HG02678 (cell line): ENCODE results near the gene SEPTIN8.

Experiments
- ATAC-seq: cut with Tn5 transposase; IDR thresholded peaks from one replicate; pipeline ENCODE4 v1.9.1; 2021; ENCODE audit warnings: mild to moderate bottlenecking, moderate library complexity; ENCODE audit not compliant: unreplicated experiment

The SEPTIN8 gene

DNA sequence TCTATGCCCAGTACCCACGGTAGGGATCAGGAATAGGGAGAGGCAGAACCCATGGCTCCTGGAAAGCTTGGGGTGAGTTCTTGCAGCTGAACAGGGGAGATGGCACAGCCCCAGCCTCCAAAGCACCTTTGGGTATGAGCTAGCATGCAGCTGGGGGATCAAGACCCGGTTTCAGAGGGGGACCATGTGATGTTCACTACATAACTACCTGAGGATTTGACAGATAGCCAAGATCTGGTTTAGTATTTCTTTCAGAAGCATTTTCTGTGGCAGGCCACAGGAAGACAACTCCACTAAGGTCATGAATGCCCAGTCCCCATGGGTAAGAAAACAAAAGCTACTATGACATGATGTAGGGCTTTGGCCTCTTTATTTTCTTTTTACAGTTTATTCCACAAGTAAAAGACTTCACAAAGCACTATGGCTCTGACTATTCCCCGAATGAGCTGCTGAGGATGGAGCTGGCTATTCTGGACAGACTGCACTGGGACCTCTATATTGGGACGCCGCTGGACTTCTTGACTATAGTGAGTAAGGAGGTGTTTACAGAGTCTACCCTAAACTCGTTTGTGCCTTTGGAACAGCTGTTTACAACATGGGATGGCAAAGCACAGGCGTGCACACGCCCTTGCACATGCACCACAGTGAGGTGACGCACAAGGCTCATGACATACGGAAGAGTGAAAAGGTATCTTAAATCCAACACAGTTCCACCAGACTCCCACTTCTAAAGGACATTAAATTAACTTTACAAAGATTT lies 26.4 kb downstream of the SEPTIN8 start:
- peak; percentile 40 for ATAC-seq

DNA sequence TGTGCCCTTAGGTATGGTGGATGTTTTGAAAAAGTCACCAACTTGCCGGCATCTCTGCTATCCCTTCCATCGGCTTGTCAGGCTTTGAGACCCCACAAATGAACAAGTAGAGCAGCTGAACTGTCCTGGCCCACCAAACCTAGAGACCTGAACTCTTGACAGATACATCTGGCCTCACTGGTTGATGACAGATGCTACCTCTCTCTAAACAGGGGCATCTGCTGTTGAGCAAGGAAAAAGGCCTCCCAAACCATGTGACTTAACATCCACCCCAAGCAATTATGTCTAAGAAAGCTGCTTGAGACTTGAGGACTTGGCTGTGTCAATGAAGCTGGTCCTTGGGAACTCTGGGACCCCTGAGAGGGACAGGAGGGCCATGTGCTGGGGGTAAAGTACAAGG lies 27.5 kb downstream of the SEPTIN8 start:
- ATAC-seq = no peak

DNA sequence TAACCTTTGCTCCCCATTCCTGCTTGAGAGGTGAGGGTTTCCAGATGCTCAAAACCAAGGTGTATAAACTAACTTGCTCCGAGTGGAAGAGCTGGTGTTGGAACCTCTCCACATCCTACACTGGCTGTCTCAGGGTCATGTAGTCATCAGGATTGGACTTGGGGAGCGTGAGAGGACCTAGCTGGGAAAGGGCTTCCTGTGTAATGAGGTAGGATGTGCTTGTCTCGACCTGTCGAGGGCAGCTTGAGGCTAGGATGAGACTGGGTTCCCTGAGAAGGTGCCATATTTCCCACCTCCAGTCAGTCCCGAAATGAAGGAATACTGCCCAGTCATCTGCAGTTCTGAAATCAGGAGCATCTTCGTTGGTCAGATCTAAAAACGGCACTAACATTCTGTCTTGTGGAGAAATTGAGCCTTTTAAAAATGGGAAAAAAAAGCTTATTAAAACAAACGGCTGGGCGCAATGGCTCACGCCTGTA lies 28.5 kb downstream of the SEPTIN8 start:
- no peak for ATAC-seq

DNA sequence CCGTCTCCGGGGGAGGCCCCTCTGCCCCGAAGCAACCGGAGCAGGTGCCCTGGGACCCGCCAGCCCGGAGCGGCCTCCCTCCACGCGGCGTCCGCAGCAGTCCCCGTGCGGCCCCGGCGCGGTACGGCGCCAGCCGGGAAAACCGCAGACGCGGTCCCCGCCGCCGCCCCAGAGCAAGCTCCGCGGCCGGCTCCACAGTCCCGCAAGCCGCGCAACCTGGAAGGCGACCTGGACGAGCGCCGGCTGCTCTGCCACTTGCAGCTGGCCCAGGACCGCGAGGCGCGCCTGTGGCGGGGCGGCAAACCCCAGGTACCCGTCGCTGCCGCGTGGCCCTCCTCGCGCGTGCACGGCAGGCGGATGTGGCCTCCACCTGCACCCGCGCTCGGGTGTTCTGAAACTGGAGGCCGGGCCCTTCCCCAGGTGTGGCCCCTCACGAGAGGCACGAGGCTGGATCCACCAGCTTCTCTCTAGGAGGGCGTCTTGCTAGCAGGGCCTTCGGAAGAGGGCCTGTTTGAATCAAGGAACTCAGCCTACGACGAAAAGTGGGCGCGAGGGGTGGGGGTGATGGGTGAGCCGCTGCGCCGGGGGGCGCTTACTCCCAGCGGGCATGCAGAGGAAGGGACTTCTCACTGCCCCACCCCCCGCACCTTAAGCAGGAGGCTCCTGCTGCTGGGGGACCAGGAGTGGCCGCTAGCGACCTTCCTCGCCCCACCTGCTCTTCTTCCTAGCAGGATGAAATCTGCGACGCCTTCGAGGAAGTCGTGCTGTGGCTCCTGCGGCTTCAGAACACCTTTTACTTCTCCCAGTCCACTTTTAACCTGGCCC lies 29.2 kb downstream of the SEPTIN8 start:
- no peak for ATAC-seq

DNA sequence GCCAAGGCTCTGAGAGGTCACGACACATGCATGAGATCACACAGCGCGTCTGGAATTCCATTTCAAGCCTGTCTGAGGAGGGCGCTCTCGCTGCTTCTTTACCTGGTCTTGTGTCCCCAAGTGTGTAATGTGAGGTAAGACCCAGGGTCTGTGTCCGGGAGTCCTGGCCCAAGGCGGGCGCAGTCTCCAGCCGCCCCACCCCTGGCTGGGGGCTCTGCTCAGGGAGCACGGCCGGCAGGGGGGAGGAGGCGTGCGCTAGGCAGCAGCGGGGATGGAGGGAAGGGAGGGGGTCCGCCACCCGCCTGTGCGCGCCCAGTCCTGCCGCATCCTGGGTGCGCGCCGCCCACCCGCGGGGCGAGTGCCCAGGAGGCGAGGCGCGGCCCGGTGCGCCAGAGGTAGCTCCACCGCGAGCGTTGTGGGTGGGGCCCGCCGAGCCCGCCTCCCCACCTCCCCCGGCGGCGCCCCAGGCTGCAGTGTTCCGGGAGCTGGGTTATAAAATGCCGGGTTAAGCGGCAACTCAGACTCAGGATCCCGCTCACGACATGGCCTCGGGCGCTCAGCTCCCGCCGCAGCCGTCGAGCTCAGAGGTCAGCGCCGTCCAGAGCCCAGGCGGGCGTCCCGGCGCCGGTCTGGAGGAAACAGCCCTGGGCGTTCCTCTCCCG lies 30.0 kb downstream of the SEPTIN8 start, which contains the start of gene CCNI2:
TSS of gene CCNI2 (plus strand) at position 473 of the 662 bp plus-strand sequence. CDS start at position 543, 70 bp downstream.
- no peak for ATAC-seq

DNA sequence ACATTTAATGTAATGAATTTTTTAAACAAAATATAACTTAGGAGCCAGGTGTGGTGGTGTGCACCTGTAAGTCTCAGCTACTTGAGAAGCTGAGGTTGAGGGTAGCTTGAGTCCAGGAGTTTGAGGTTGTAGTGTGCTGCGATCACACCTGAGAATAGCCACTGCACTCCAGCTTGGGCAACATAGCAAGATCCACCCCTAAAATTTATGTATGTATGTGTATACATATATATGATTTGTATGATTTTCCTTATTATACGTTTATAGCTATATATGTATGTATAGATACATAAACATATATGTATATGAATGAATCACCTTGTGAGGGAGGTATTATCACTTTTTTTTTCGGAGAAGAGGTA lies 30.5 kb downstream of the SEPTIN8 start:
- no peak for ATAC-seq

DNA sequence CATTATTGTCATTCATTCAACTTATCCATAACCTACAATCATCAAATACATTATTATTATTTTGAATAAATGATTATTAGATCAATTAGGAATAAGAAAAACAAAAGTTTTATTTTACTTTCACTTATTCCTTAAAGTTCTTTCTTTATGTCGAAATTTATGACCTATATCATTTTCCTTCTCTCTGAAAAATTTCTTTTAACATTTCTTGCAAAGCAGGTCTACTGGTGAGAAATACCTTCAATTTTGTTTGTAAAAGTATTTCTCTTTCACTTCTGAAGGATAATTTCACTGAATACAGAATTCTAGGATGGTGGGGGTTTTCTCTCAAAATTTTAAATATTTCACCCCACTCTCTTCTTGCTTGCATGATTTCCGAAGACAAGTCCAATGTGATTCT lies 32.4 kb downstream of the SEPTIN8 start:
- no peak for ATAC-seq

DNA sequence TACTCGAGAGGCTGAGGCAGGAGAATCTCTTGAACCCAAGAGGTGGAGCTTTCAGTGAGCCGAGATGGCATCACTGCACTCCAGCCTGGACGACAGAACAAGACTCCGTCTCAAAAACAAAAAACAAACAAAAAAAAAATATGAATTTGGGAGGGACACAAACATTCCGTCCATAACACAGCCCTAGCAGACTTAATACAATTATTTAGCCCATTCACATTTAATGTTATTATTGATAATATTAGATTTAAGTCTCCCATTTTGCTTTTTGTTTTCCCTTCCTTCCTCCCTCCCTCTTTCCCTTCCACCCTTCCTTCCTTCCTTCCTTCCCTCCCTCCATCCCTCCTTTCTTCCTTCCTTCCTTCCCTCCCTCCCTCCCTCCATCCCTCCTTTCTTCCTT lies 34.4 kb downstream of the SEPTIN8 start:
- no peak for ATAC-seq

DNA sequence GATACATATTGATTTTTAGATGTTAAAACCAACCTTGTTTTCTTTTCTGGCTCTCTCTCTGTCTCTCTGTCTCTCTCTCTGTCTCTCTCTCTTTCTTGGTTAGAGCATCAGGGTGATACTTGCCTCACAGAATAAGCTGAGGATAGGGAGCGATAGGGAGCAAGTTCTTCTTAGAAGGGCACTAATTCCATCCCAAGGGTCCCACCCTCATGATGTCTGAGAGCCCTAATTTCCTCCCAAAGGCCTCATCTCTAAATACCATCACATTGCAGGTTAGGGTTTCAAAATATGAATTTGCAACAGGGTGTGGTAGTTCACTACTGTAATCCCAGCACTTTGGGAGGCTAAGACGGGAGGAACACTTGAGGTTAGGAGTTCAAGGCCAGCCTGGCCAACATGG lies 34.9 kb downstream of the SEPTIN8 start:
- no peak for ATAC-seq

DNA sequence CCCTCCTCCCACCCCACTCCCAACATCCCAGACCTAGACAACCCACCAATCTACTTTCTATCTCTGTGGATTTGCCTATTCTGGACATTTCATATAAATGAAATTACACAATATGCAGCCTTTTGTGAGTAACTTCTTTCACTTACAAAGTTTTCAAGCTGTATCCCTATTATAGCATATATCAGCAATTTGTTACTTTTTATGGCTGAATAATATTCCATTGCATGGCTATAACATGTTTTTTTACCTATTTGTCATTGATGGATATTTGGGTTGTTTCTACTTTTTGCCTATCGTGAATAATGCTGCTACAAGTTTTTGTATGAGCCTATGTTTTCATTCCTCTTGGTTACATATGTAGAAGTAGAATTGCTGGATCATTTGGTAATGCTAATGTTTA lies 37.8 kb downstream of the SEPTIN8 start:
- ATAC-seq = no peak

DNA sequence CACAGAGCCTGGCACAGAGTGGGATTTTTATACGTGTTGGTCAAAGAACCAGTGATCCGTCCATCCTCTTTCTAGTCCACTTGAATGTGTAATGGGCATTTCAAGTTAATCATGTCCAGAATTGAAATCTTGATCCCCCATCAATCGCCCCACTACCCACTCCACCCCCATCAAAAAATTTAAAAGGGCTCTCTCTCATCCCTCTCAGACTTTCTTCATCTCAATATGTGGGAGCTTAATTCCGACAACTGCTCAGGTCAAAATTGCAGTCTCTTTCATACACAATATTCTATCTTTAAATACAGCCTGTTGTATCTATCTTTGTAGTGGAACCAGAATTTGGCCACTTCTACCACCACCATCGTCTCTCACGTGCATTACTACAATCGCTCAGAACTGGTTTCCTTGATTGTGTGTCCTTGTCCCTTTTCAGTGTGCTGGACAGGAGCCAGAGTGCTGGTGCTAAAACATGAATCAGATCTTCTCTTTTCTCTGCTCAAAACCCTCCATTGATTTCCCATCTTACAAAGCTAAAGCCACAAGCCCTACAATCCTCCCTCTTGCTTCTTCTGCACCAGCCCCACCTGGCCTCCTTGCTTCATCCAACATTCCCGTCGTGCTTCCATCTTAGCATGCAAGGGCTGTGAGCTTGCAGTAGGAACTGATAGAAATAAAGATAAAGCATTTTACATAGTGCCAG lies 38.9 kb downstream of the SEPTIN8 start:
- no peak for ATAC-seq

DNA sequence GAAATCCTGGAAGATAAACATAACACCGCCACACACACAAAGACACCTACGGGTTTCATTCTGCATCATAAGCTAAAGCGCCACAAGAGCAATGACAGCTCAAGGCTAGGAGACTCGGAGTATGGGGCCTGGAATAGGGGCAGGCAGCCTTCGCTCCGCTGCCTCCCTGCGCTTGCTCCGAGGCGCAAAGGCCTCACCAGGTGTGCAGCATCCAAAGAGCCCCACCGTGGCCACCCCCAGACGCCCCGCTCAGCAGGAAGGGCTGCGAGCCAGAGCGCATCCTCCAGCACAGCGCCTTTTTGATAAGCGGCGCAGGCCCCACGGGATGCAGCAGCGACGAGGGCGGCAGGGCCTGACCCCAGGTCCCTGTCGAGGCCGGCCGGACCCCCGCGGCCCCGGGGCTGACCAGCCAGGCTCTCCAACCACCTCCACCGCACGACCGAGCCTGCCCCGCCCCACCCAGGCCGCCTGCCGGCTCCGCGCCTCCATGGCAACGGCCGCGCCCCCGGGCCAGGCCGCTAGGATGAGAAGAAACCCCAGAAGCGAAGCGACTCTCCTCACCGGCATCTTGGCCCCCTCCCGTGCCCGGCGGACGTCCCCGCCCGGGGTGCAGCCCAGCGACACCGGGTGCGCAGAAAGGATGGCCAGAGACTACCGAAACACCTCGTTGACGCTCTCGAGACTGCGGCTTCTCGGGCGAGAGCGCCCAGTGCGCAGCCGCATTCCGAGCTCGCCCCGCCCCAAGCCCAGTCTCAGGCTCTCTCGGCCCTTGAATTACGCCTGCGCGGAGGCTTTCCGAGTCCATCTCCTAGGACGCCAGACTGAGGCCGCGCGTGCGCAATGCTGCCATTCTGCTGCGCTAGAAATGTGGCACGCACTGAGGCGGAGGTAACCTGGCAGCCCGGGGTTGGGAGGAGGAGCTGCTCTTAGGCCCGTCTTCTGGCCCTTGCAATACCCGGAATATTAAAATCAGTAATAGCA lies 39.9 kb downstream of the SEPTIN8 start, which contains the start of gene KIF3A:
TSS of gene KIF3A (minus strand) at position 694 of the 981 bp plus-strand sequence. CDS start at position 567, 127 bp downstream.
- peak; percentile 89 for ATAC-seq

DNA sequence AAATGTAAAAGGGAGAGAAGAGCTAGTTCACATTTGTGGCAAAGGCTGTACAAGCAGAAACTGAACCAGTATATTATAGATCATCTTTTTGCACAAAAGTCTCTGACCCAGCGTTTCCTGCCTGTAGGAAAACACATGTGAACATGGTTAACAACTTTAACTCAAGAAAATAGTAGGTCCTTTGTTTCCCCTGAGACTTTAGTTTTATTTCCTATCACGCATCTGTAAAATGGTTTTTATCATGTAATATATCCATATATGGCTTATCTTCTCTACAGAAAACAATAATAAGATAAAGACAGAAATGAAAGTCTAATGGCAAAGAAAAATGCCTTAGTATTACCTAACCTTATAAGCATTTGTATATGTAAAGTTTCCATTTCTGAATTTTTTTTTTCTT lies 42.4 kb downstream of the SEPTIN8 start:
- ATAC-seq = no peak

DNA sequence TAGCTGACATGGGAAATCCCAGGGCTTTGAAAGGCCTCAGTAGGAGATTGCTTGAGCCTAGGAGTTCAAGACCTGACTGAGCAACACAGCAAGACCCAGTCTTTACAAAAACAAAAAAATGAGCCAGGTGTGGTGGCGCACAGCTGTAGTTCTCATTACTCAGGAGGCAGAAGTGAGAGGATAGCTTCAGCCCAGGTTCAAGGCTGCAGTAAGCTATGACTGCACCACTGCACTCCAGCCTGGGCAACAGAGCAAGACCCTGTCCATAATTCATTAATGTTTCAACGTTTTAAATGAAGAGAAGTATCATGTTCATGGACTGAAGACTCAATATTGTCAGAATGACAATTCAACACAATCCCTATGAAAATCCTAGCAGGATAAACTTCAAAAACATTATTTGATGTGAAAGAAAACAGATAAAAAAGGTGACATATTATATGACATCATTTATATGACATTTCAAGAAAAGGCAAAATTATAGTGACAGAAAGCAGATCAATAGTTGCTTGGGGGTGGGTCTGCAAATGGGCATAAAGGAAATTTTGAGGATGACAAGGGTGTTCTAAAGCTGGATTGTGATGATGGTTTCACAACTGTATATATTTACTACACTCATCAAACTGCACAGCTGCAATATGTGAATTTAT lies 43.4 kb downstream of the SEPTIN8 start:
- no peak for ATAC-seq

DNA sequence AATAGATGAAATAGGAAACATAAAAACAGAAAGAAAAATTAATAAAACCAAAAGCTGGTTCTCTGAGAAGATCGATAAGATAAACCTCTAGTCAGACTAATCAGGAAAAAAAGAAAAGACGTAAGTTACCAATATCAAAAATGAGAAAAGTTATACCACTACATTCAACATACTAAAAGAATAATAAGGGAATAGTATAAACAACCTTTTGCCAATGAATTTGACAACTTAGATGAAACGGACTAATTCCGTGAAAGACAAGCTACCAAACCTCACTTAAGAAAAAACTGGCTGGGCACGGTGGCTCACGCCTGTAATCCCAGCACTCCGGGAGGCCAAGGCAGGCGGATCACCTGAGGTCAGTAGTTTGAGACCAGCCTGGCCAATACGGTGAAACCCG lies 47.1 kb downstream of the SEPTIN8 start:
- ATAC-seq = no peak

DNA sequence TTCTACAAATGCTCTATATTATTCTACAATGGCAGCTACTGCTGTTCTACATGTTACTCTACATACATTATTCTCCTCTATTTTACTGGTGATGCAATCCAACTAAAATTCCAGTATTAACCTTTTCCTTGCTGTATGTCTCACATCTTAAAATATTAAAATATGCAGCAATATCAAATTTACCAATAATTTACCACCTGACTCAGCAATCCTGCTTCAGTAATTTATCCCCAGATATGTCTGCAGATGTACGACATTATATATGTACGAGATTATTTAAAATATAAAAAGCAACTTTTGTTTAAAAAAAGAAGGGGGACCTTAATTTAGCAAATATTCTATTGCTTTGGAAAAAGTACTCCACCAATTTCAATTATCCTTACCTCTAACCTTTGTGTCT lies 51.3 kb downstream of the SEPTIN8 start:
- no peak for ATAC-seq

DNA sequence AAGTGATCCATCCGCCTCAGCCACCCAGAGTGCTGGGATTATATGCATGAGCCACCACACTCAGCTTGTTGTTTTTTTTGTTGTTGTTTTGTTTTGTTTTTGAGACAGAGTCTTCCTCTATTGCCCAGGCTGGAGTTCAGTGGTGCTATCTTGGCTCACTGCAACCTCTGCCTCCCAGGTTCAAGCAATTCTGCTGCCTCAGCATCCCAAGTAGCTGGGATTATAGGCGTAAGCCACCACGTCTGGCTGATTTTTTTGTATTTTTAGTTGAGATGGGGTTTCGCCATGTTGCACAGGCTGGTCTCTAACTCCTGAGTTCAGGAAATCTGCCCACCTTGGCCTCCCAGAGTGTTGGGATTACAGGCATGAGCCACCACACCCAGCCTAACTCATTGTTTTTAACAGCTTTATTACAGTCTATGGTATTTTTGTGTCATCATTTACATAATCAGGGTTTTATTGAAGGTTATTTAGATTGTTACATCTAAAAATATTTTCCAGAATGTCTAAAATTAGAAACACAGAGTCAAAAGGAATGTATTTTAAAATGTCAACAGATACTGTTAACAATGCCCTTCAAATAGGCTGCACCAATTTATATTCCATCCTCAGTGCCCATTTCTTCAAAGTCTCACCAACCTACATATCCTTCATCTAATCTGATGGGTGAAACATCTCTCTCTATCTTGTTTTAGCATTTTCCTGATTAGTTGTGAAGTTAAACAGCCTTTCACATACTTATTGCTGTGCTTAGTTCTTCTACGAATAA lies 58.3 kb downstream of the SEPTIN8 start:
- ATAC-seq = no peak
